Skeletal muscle tissue (tissue), 4 donors: ENCODE results near the gene PYY. TPM values are rescaled to one million over a fixed set of nuclear protein-coding genes. Genes with fewer than 3 reads are reported as not detected.

Experiments used
- H3K27ac ChIP-seq: one replicate; pipeline ENCODE4 v1.7.0; 2013; ENCODE audit warnings: mild to moderate bottlenecking, low read depth, low read length, inconsistent platforms
- H3K27me3 ChIP-seq, 3 donors: one replicate each; pipeline ENCODE4 v1.7.0; 2013; ENCODE audit warnings: low read length in 3 of 3; ENCODE audit not compliant: control insufficient read depth in 3 of 3, insufficient read depth in 3 of 3
- H3K36me3 ChIP-seq, 3 donors: one replicate each; pipeline ENCODE4 v1.7.0; 2013; ENCODE audit warnings: low read length in 3 of 3; ENCODE audit not compliant: control insufficient read depth in 3 of 3, insufficient read depth in 3 of 3
- H3K4me1 ChIP-seq, 3 donors: one replicate each; pipeline ENCODE4 v1.7.0; 2013; ENCODE audit warnings: low read length in 3 of 3, mild to moderate bottlenecking in 3 of 3; ENCODE audit not compliant: control insufficient read depth in 3 of 3, insufficient read depth in 3 of 3
- H3K4me3 ChIP-seq, 3 donors: one replicate each; pipeline ENCODE4 v1.7.0; 2013; ENCODE audit warnings: low read length in 3 of 3
- H3K9ac ChIP-seq, 3 donors: one replicate each; pipeline ENCODE4 v1.7.0; 2013; ENCODE audit warnings: low read length in 3 of 3, mild to moderate bottlenecking in 3 of 3, moderate library complexity in 2 of 3, low read depth in 1 of 3
- H3K9me3 ChIP-seq, 3 donors: one replicate each; pipeline ENCODE4 v1.7.0; 2013; ENCODE audit warnings: low read length in 3 of 3; ENCODE audit not compliant: control insufficient read depth in 3 of 3
- total RNA-seq: library from RNA; depleted of rRNA; stranded (reverse); fragments of >200 nt; gene quantifications from one replicate; pipeline ENCODE4 v1.2.3, GENCODE V29; 2014
- donor health status: Osteomylitis.

The PYY gene
- total RNA-seq, 1 donor from 2014 or later: not detected

- no peaks in the 10 kb centered on the region for H3K9me3 ChIP-seq
- no peaks in the 10 kb centered on the region for H3K36me3 ChIP-seq
- H3K9ac ChIP-seq: no peak overlapping the region
- H3K27ac ChIP-seq: no peak overlapping the region
- peaks cover 18 to 26% (median 24%) of the 10 kb centered on the region in 3 donors for H3K27me3 ChIP-seq
- H3K4me1 ChIP-seq: peaks cover 4 to 13% (median 12%) of the 10 kb centered on the region in 3 donors
- H3K4me3 ChIP-seq: no peak overlapping the region
Observed at GRCh38 chr17:43924558-43924957, 29.2 kb downstream of the PYY start.

DNA sequence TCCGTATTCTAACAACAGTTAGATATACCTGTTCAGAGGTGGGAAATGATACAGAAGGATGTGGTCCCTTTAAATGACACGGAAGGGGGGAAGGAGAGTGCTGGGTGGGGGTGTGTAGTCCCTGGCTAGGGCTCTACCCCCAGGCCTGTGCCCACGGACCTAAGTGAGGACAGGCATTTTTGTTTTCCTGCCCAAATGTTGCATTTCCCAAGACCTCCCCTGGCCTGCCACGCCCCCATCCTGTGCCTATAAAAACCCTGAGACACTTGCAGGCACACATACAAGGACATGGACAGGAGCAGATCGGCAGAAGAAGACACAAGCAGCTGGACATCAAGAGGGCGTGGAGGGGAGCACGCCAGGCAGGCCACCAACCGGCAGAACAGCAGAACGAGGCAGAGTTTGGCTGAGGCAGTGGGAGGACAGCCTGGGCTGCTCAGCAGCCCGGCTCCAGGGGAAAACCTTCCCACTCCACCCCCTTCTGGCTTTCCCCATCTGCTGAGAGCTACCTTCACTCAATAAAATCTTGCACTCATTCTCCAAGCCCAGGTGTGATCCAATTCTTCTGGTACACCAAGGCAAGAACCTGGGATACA, 33.1 kb downstream of the PYY start:
- H3K36me3 ChIP-seq: no peaks in the 10 kb centered on the region
- no peak overlapping the region for H3K9ac ChIP-seq
- H3K27me3 ChIP-seq: peaks cover 13 to 40% (median 29%) of the 10 kb centered on the region in 3 donors
- no peaks in the 10 kb centered on the region for H3K9me3 ChIP-seq
- no peak overlapping the region for H3K4me3 ChIP-seq
- peaks cover 2 to 5% (median 4%) of the 10 kb centered on the region in 3 donors for H3K4me1 ChIP-seq
- no peak overlapping the region for H3K27ac ChIP-seq

GRCh38 chr17:43918026-43918389, 35.7 kb downstream of the PYY start:
- Histone ChIP-seq H3K27ac (no peak overlapping the region), H3K4me3 (no peak overlapping the region), H3K4me1 (peaks cover 2 to 5% (median 4%) of the 10 kb centered on the region in 3 donors), H3K36me3 (no peaks in the 10 kb centered on the region), H3K27me3 (peaks cover 12 to 35% (median 33%) of the 10 kb centered on the region in 3 donors), H3K9me3 (no peaks in the 10 kb centered on the region), H3K9ac (no peak overlapping the region)

- Histone ChIP-seq H3K9ac (no peak overlapping the region), H3K4me1 (peaks cover 2 to 5% (median 4%) of the 10 kb centered on the region in 3 donors), H3K36me3 (no peaks in the 10 kb centered on the region), H3K4me3 (peak overlapping the region; percentile 43 to 51 (median 45)), H3K27me3 (peaks cover 12 to 35% (median 33%) of the 10 kb centered on the region in 3 donors), H3K9me3 (no peaks in the 10 kb centered on the region), H3K27ac (no peak overlapping the region)
Observed at GRCh38 chr17:43917348-43918025, 36.3 kb downstream of the PYY start.

GRCh38 chr17:43917016-43917347, 36.8 kb downstream of the PYY start:
- peaks cover 2 to 5% (median 4%) of the 10 kb centered on the region in 3 donors for H3K4me1 ChIP-seq
- H3K4me3 ChIP-seq: peak overlapping the region in 2 of 3 donors; percentile 43 to 51
- H3K9me3 ChIP-seq: no peaks in the 10 kb centered on the region
- H3K27me3 ChIP-seq: peaks cover 13 to 35% (median 33%) of the 10 kb centered on the region in 3 donors
- H3K36me3 ChIP-seq: no peaks in the 10 kb centered on the region
- no peak overlapping the region for H3K27ac ChIP-seq
- no peak overlapping the region for H3K9ac ChIP-seq

GRCh38 chr17:43916385-43916784, 37.4 kb downstream of the PYY start:
- Histone ChIP-seq H3K27ac (no peak overlapping the region), H3K36me3 (no peaks in the 10 kb centered on the region), H3K9me3 (no peaks in the 10 kb centered on the region), H3K4me1 (peaks cover 2 to 5% (median 4%) of the 10 kb centered on the region in 3 donors), H3K4me3 (no peak overlapping the region), H3K27me3 (peaks cover 18 to 38% (median 35%) of the 10 kb centered on the region in 3 donors), H3K9ac (no peak overlapping the region)

DNA sequence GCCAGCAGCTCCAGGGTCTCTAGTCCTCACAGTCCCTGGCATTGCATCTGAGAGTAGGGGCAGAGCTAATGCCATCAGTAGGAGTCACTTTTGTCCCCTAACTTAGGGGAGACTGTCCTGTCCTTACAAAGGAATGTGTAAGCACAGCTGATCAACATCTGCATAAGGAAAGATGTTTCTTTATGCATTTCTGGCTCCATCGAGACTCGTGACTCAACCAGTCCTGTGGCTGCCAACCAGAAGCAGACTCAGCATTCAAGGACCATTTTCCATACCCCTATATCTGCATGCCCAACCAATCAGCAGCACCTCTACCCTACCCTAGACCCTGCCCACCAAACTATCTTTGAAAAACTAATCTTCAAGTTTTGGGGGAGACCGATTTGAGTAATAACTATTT, 38.2 kb downstream of the PYY start:
- no peaks in the 10 kb centered on the region for H3K9me3 ChIP-seq
- no peak overlapping the region for H3K4me3 ChIP-seq
- H3K9ac ChIP-seq: no peak overlapping the region
- no peaks in the 10 kb centered on the region for H3K36me3 ChIP-seq
- peaks cover 2 to 5% (median 4%) of the 10 kb centered on the region in 3 donors for H3K4me1 ChIP-seq
- peaks cover 18 to 30% (median 28%) of the 10 kb centered on the region in 3 donors for H3K27me3 ChIP-seq
- H3K27ac ChIP-seq: no peak overlapping the region

- H3K4me1 ChIP-seq: peaks cover 2 to 5% (median 4%) of the 10 kb centered on the region in 3 donors
- no peak overlapping the region for H3K27ac ChIP-seq
- no peaks in the 10 kb centered on the region for H3K36me3 ChIP-seq
- no peaks in the 10 kb centered on the region for H3K9me3 ChIP-seq
- H3K9ac ChIP-seq: no peak overlapping the region
- H3K4me3 ChIP-seq: no peak overlapping the region
- H3K27me3 ChIP-seq: peaks cover 23 to 30% (median 29%) of the 10 kb centered on the region in 3 donors
Observed at GRCh38 chr17:43914451-43914850, 39.3 kb downstream of the PYY start.

- Histone ChIP-seq H3K4me3 (no peak overlapping the region), H3K36me3 (no peaks in the 10 kb centered on the region), H3K4me1 (peaks cover 2 to 5% (median 4%) of the 10 kb centered on the region in 3 donors), H3K9ac (no peak overlapping the region), H3K27ac (no peak overlapping the region), H3K9me3 (no peaks in the 10 kb centered on the region), H3K27me3 (peaks cover 23 to 24% (median 23%) of the 10 kb centered on the region in 3 donors)
Observed at GRCh38 chr17:43913584-43913983, 40.2 kb downstream of the PYY start.

- no peaks in the 10 kb centered on the region for H3K9me3 ChIP-seq
- peaks cover 2 to 7% (median 6%) of the 10 kb centered on the region in 3 donors for H3K4me1 ChIP-seq
- no peak overlapping the region for H3K9ac ChIP-seq
- H3K27ac ChIP-seq: no peak overlapping the region
- no peaks in the 10 kb centered on the region for H3K36me3 ChIP-seq
- peaks cover 18 to 28% (median 26%) of the 10 kb centered on the region in 3 donors for H3K27me3 ChIP-seq
- no peak overlapping the region for H3K4me3 ChIP-seq
Observed at GRCh38 chr17:43912635-43913304, 41.0 kb downstream of the PYY start.
